DMS53 treated with DMSO at 0.1 percent for 48 hours (cell line): ENCODE results near the gene ZNF865.
A peak's percentile ranks its signal among the peaks of the same experiment; 100 is the strongest.

Experiments
- DNase-seq: peaks from one replicate; lab custom pipeline; 2025; ENCODE audit not compliant: unreplicated experiment; lab: John Stamatoyannopoulos, UW

ZNF865 gene

DNA sequence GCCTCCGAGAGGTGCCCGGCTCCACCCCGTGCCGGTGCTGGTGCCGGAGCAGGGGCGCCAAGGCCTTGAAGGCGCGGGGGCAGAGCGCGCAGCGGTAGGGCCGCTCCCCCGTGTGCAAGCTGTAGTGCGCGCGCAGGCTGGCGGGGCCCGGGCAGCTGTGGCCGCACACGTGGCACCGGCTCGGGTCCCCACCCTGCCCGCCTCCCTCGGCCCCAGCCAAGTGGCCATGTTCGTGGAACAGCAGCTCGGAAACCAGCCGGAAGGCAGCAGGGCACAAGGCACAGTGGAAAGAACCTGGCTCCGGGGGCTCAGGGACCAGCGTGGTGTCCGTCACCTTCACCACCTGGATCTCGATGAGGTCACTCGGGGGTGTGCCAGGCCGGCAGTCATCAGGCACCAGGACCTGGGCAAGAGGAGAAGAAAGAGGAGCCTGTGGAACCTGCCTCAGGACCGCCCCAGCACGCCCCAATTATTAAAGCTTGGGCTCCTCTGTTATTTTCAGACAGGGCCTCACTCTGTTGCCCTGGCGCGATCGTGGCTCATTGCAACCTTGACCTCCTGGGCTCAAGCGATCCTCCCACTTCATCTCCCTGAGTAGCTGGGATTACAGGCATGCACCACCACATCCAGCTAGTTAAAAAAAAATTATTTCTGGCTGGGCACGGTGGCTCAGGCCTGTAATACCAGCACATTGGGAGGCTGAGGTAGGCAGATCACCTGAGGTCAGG is 17.0 kb downstream of the ZNF865 start:
- no peak for DNase-seq

DNA sequence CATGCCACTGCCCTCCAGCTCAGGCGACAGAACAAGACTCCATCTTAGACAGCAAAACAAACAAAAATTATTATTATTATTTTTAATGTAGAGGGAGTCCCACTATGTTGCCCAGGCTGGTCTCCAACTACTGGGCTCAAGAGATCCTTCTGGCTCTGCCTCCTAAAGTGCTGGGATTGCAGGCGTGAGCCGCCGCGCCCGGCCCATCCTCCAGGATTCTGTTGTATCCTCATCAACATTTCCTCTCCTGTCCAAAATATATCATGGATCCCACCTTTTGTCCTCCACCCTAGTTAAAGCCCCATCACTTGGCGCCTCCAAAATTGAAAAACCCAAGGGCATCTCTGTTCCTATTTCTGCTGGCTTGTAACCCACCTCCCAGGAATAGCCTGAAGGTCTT is 17.7 kb downstream of the ZNF865 start:
- DNase-seq = no peak

DNA sequence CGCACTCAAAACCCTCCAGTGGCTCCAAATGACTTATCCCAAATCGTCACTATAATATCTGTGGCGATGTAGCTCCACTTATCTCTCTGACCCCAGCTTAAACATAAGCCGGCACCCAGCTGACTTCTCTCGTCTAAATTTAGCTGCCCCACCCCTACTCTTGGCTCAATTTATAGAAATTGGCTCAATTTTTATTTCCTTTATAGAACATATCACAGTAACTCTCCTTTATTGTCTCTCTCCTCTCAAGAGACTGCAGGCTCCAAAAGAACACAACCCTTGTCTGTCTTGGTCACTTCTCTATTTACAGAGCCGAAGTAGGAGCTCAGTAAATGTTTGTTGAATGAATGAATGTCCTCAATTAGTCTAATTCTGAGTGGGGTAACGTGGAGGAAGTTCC is 18.1 kb downstream of the ZNF865 start:
- no peak for DNase-seq

DNA sequence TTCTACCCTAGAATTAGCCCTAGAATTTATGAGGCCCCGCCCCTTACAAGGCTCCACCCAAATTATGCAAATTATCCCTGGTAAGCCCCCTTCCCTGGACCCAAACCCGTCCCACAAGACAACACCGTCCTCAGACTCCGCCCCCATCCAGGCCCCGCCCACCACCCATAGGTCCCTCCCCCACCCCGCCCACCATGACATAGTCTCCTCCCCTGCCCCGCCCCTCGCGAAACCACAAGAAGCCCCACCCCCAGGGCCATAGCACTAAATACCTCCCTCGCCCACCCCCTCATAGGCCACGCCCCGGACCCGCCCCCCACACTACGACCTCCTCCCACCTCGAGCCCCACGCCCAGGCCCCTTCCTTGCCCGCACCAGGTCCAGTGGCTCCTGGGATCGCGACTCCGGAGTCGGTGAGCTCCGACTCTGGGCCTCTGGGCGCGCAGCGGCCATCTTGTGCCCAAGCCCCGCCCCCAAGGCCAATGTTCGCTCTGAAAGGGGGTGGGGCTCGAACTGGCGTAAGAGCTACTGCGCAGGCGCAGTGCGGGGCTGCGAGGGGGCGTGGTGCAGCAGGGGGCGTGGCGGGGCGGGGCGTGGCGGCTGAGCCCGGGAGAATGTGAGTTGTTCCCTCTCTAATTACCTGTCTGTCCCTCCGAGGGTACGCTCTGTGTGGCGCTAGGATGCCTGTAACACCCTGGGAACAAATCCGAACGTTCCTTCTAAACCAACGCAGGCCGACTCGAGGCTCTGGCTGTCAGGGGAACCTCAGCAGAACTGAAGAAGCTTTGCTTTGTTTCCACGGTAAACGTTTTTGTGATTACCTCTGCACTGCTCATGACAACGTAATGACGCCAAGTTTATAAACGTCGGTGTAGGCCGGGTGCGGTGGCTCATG is 18.9 kb downstream of the ZNF865 start, which contains the start of gene ZNF784:
Gene ZNF784 (minus strand): TSS at position 458 of the 895 bp plus-strand sequence. CDS start 5 bp downstream, at position 453.
- DNase-seq = peak; percentile 78

DNA sequence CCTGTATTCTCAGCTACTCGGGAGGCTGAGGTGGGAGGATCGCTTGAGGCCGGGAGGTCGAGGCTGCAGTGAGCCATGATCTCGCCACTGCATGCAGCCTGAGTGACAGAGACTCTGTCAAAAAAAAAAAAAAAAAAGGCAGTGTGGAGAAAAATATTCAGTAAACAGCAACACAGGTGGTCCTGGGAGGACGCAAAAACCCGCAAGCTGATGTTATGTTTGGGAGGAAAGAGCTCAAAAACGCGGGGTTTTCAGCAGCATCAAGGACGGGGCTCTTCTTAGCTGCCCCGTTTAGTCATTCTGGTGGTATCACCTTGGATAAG is 19.5 kb downstream of the ZNF865 start:
- DNase-seq = no peak

DNA sequence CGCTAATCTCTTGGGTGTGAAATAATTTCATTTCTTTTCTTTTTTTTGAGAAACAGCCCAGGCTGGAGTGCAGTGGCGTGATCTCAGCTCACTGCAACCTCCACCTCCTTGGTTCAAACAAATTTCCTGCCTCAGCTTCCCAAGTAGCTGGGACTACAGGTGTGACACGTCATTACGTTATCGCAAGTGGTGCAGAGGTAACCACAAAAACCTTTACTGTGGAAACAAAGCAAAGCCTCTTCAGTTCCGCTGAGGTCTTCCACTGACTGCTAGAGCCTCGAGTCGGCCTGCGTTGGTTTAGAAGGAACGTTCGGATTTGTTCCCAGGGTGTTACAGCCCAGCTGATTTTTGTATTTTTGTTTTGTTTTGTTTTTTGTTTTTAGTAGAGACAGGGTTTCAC is 20.9 kb downstream of the ZNF865 start:
- DNase-seq = no peak

DNA sequence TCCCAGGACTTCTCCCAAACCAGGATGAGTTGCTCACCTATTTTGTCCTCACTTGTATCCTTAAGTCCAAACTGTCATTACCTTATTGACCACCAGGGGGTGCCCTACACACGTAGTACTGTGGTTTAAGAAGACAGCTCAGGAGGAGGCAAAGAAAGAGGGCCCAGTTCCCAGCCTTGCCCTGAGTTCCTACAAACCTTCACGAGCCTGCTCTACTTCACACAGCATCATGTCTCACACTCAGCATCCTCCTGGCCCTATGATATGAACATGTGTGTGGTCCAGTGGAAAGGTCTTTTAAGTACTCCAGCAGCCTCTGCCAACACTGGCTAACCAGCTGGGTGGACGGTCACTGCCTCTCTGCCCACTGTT is 27.0 kb downstream of the ZNF865 start:
- peak; percentile 70 for DNase-seq

DNA sequence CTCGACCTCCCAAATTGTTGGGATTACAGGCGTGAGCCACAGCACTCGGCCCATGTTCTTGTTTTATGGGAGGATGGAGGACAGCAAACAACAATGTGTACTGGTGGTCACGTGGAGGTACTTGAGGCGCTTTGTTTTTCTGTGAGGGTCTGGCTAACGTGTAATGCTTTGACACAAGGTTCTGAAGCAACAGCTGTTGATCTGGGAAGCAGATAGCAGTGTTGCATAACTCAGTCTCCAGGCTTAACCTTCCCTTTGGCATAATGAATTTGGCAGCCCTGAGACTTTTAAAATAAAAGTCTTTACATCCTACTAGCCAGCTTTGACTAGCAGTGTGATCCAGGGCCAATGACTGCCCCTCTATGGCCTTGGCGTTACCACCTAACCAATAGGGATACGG is 28.4 kb downstream of the ZNF865 start:
- DNase-seq = no peak

DNA sequence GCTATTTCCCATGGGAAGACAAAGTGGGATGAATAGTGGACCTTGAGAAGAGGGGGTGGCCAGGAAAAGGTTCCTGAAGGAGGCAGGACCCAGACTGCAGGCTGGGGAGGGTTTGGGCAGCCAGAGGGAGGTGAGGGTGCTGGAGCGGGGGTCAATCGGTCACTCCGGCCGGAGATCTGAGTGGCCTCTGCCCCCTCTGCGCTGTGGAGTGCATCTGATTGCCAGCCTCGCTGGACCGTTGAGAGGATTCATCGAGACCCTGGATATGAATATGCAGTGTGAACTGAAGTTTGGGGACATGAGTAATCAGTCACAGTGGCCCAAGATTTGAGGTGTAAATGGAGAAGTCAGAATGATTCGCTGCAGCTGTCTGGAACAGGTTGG is 29.9 kb downstream of the ZNF865 start:
- DNase-seq = no peak

DNA sequence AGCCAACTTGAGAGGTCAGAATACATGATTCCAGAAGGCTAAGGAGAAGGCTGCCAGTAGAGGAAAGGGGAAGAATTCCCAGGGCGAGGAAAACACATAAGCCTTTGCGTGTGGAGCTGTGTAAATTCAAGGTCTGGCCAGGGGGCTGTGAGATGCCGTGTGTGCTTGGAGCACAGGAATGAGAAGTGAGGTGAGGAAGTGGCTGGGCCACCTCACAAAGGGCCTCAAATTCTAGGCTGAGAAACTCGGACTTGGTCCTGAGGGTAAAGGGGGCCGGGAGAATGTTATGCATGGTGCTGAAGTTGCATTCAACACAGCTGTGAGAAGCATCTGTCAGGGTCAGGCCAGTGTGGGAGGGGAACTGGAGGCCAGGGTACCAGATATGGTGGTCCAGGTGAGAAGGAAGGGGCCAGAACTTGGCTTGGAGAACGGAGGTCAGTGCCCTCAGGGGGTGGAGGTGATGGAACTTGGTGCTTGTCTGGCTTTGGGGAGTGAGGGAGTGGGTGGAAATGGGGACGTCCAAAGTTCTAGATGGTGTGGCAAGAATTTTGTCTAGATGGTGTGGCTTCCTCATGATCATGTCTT is 30.5 kb downstream of the ZNF865 start:
- DNase-seq = no peak

DNA sequence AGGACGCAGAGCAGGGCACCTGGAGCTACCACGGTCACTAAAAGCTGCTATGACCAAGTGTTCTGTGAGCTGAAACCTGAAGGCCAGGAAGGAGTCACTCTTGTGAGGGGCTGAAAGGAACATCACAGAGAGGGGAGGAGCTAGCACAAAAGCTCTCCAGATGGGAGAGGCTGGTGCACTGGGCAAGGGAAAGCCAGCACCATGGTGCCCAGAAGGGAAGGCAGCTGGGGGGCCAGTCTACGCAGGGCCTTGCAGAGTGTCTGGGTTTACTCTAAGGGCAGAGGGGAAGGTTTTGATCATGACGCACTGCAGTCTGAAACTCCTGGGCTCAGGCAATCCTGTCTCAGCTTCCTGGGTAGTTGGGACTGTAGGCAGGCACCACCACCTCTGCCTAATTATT is 31.3 kb downstream of the ZNF865 start:
- no peak for DNase-seq

DNA sequence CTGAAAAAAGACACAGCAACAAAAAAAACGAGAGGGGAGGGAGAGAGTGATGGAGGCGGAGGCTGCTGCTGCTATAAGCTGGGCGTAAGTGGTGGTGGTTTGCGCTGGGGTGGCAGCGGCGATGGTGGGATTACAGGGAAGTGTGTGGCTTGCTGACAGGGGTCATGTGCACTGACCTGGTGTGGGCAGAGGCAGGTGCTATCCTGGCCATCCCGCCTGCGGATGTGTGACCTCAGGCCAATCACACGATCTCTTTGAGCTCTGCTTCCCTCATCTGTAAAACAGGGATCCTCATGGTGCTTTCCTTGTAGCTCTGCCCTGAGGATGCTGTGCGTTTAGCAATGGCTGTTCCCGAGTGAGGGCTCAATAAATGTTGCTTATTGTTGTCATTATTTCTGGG is 32.1 kb downstream of the ZNF865 start:
- no peak for DNase-seq

DNA sequence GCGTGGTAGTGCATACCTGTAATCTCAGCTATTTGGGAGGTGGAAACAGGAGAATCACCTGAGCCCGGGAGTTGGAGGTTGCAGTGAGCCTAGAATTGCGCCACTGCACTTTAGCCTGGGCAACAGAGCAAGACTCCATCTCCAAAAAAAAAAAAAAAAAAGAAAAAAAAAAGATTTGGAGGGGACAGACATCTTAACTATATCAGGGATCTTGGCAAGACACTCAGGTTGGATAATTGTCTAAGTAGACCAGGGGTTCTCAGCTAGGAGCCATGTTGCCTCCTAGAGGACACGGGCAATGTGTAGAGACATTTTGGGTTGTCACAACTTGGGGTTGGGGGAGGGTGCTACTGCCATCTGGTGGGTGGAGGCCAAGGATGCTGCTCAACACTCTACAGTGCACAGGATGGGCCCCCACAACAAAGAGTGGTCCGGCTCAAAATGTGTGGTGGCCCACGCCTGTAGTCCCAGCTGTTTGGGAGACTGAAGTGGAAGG is 33.5 kb downstream of the ZNF865 start:
- DNase-seq = no peak

DNA sequence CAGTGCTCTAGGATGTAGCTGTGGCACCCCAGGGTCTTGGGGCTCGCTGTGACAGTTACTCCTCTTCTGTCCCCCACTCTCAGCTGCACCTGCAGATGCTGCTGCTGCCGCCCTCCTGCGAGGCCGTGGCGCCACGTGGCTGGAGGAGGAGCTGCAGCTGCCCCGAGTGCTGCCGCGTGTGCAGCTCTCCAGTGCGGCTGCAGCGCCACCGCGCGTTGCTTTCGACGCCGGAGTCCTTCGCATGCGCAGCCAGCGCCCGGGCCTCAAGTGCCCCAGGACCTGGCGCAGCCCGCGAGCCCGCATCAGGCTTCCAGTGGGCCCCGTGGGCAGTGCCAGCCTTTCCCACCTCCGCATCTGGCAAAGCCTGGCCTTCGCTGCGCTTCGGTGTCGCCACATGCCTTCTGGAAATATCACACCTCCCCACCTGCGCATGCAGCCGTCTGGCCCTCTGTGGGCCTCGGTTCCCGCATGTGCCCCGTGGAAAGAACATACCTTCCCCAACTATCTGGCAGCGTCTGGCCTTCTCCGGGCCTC is 34.7 kb downstream of the ZNF865 start:
- DNase-seq = peak; percentile 82

DNA sequence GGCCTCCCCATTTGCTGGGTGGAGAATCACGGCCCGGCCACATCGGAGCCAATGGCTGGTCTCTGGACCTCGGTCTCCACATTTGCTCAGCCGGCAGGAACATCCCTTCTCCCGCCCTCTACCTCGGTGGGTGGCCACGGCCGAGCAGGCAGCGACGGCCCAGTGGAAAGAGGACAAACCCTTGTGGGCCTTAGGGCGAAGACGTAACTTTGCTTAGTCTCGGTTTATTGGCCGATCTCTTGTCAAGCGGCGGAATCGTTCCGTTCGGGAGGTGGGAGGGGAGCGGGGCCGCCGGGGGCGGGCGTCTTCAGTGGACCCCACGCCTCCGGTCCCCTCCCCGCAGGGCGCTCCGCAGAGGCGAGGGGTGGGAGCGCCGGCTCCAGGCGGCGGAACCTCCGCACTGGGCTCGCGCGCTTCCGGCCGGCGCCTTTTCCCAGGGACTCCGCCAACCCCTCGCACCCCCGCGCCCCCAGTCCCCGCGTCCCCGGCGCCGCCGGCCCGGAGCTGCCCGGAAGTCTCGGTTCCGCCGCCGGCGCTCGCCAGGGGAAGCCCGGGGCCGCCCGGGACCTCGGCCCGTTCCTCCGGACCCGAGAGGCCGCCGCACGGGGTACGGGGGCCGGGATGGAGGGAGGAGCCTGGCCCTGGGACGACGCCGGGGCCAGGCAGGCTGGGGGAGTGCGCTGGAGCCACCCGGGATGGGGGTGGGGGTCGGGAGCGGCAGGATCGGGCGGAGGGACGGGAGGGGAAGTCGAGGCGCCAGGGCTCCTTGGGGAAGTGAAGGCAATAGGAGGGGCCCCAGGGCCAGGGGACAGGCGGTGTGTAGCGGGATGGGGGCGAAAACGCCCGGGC is 35.4 kb downstream of the ZNF865 start, which contains the start of gene ZNF580:
Gene ZNF580 (plus strand): TSS at position 426 of the 849 bp plus-strand sequence. CDS start 1,507 bp downstream, outside the sequence.
- peak; percentile 75 for DNase-seq

DNA sequence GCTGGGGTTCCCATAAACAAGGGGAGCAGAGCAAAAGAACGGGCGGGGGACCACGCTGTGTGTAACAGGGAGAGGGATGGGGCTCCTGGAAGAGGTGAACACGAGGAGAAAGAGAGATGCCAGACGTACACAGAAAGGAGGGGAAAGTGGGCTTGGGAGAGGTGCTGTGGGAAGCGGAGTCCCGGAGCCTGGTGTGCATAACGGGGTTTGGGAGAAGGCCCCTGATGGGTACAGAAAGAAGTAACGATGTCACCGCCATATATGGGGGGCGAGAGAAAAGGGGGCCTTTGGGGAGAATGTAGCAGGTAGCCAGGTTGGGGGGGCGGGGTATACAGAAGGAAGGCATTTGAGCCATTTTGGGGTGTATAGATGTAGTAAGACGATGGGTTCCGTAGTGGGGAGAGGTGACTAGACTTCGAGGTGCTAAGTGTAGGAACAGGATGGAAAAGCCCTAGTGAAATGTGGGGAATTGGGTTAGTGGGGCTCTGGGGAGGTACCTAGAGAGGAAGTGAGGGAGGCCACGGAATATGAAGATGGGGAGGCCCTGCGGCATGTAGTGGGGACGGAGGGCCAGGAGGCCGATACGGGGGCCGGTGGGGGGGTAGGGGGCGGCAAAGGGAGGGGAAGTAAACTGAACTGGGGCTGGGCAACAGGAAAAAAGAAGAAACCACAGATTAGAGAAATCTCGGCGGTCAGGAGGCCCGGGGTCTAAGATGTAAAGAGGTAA is 36.1 kb downstream of the ZNF865 start:
- peak; percentile 16 for DNase-seq

DNA sequence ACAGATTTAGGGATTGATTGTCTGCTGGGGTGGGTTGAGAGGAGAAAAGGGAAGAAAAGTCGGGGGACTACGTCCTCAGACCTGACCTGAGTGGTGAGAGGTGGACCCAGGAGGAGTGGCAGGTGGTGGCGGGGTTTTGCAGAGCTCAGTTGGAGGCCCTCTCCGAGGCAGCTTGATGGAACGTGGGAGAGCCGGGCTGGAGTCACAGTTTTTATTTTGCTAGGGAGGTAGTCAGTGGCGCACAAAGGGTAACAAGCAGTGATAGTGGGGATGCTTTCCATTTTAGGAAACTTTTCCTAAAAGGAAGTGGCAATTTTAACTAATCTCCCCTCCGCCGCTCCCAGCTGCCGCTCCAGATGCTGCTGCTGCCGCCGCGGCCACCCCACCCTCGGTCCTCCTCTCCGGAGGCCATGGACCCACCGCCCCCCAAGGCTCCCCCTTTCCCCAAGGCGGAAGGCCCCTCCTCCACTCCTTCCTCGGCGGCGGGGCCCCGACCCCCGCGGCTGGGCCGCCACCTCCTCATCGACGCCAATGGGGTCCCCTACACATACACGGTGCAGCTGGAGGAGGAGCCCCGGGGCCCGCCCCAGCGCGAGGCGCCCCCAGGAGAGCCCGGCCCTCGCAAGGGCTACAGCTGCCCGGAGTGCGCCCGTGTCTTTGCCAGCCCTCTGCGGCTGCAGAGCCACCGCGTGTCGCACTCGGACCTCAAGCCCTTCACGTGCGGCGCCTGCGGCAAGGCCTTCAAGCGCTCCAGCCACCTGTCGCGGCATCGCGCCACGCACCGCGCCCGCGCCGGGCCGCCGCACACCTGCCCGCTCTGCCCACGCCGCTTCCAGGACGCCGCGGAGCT is 36.9 kb downstream of the ZNF865 start:
- DNase-seq = peak; percentile 16

DNA sequence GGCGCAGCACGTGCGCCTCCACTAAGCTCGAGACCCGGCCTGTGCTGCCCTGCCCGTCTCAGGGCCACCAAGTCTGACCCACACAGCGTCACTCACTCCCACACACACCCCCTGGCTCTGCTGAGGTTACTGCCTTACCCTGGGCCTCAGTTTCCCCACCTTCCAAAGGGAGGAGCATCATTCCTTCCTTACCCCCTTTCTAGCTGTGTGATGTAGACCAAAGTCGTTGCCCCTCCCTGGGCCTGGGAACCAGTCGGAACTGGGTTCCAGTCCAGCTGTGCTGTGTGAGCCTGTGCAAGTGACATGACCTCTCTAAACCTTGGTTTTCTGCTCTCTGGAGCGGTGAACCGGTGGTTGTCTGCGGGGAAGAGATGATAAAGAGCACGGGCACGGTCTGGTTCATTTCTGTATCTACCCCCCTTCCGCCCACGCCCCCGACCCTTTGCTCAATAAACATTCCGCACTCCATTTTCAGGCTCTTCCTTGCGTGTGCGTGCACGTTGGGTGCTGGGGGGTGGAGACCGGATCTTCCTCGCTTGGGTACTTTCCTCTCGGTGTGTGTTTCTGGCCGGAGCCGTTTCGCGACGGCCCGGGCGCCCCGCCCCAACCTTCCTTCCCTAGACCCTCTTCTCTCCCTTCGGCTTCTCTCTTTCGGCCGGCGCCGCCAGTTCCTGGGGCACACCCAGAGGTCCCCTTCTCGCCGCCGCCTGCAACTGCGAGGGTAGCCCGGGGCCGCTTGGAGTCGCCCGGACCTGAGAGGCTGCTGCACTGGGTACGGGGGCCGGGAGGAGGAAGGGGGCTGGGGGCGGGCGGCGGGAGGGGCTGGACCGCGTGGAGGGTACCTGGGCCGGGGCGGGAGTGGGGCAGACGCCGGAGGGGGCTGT is 37.8 kb downstream of the ZNF865 start, which contains the start of gene ZNF581:
Gene ZNF581 (plus strand): TSS at position 647 of the 884 bp plus-strand sequence. CDS start 923 bp downstream, outside the sequence.
- peak; percentile 71 for DNase-seq
